Right atrium auricular region (tissue), 2 donors: ENCODE measurements around the gene SCAI. TPM values are rescaled to one million over a fixed set of nuclear protein-coding genes. Genes with fewer than 3 reads are reported as not detected.
"Not testable (repeated sequence)": the region's sequence is repeated elsewhere in the genome, so short reads cannot be mapped to it uniquely, and the experiment has no call there.

ENCODE experiments used
- DNase-seq: peaks from one replicate; pipeline ENCODE4 v3.0.0-alpha.2; 2019; ENCODE audit warnings: low spot score
- H3K27ac ChIP-seq, 2 donors: fragments of 200-600 bp; sonication (generic); 1 replicate in 1 of 2; 2 replicates in 1 of 2; pipeline ENCODE4 v1.5.1; 2016 to 2019
- H3K27me3 ChIP-seq, 2 donors: fragments of 200-600 bp; sonication (generic); one replicate each; pipeline versions ENCODE4 v1.5.1 to v1.6.0; 2017 to 2019
- H3K36me3 ChIP-seq: fragments of 200-600 bp; sonication (generic); one replicate; pipeline ENCODE4 v1.5.1; 2016
- H3K4me1 ChIP-seq, 2 donors: fragments of 200-600 bp; sonication (generic); one replicate each; pipeline versions ENCODE4 v1.5.1 to v1.6.0; 2017 to 2019
- H3K4me3 ChIP-seq, 2 donors: fragments of 200-600 bp; sonication (generic); 1 replicate in 1 of 2; 2 replicates in 1 of 2; pipeline ENCODE4 v1.5.1; 2017 to 2019; ENCODE audit warnings: mild to moderate bottlenecking in 1 of 2, moderate library complexity in 1 of 2
- H3K9me3 ChIP-seq, 2 donors: fragments of 200-600 bp; sonication (generic); one replicate each; pipeline ENCODE4 v1.5.1; 2019
- total RNA-seq, 2 donors: library from RNA; depleted of rRNA; stranded (reverse); fragments of >200 nt; gene quantifications; one replicate each; pipeline ENCODE4 v1.1.0, GENCODE V29; 2016
- TF ChIP-seq, protein P1 (sequence below), 2 donors: fragments of 200-600 bp; sonication (generic); IDR thresholded peaks; one replicate each; pipeline ENCODE4 v1.5.1; 2019; ENCODE audit warnings: antibody characterized with exemption in 2 of 2

Gene SCAI
- total RNA-seq, 2 donors from 2014 or later: 4.0 to 5.3 TPM

DNA sequence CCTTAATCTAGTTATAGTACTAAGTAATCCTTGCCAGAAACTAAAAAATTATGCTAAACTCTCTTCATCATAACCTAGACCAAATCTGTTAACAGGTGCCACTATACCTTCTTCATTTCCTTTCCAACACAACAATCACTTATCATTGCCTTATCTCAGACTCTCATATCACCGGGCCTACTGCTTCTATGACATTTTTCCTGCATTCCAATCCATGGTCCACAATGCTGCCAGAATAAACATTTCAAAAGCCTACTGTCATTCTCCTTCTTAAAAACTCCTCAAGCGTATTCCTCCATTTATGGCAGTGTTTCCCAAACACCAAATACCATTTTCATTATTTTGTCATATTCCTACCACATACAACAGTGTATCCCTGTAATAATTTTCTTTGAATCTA, 39.7 kb upstream of the SCAI start:
- Histone ChIP-seq H3K4me3 (no peak overlapping the region), H3K27me3 (no peaks in the 10 kb centered on the region)

GRCh38 chr9:125181756-125182155, 38.4 kb upstream of the SCAI start:
- Histone ChIP-seq H3K4me1 (peaks cover 0 to 46% of the 10 kb centered on the region in 2 donors), H3K27ac (peak overlapping the region in 1 of 2 donors; percentile 57)
- H3K27me3 ChIP-seq, H3K4me3 ChIP-seq, H3K36me3 ChIP-seq, DNase-seq, H3K9me3 ChIP-seq: not testable (repeated sequence)

More for the DNA sequence above, 39.7 kb upstream of the SCAI start:
- H3K9me3 ChIP-seq: no peaks in the 10 kb centered on the region
- no peak for DNase-seq
- H3K27ac ChIP-seq: peak overlapping the region in 1 of 2 donors; percentile 57
- TF ChIP-seq, protein P1, sequence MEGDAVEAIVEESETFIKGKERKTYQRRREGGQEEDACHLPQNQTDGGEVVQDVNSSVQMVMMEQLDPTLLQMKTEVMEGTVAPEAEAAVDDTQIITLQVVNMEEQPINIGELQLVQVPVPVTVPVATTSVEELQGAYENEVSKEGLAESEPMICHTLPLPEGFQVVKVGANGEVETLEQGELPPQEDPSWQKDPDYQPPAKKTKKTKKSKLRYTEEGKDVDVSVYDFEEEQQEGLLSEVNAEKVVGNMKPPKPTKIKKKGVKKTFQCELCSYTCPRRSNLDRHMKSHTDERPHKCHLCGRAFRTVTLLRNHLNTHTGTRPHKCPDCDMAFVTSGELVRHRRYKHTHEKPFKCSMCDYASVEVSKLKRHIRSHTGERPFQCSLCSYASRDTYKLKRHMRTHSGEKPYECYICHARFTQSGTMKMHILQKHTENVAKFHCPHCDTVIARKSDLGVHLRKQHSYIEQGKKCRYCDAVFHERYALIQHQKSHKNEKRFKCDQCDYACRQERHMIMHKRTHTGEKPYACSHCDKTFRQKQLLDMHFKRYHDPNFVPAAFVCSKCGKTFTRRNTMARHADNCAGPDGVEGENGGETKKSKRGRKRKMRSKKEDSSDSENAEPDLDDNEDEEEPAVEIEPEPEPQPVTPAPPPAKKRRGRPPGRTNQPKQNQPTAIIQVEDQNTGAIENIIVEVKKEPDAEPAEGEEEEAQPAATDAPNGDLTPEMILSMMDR (IDR thresholded peaks at IDR 0.05): no peak
- no peaks in the 10 kb centered on the region for H3K36me3 ChIP-seq
- H3K4me1 ChIP-seq: peaks cover 0 to 59% of the 10 kb centered on the region in 2 donors

DNA sequence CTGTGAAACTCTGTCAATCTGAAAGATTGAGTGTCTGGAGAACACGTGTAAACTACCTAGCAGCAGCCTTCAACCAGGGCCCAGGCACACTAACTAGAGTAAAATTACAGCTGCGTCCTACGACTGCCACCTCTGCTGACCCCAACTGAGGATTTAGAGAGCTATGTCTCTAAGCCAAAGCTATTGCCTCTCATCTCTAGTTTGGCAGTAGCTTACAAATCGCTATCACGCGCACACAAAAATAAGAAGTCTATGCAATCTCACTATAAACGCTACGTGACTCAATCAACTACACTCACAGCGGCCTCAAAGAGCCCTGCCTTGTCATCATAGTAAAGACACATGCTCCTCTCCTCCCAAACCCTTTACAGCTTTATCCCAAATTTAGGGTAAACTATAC, 37.5 kb upstream of the SCAI start:
- Histone ChIP-seq H3K9me3 (no peaks in the 10 kb centered on the region), H3K27ac (peak overlapping the region; percentile 57), H3K36me3 (no peaks in the 10 kb centered on the region), H3K4me3 (no peak overlapping the region), H3K27me3 (no peaks in the 10 kb centered on the region), H3K4me1 (peaks cover 0 to 45% of the 10 kb centered on the region in 2 donors)
- no peak for DNase-seq
- TF ChIP-seq, protein P1 (IDR thresholded peaks at IDR 0.05): no peak

DNA sequence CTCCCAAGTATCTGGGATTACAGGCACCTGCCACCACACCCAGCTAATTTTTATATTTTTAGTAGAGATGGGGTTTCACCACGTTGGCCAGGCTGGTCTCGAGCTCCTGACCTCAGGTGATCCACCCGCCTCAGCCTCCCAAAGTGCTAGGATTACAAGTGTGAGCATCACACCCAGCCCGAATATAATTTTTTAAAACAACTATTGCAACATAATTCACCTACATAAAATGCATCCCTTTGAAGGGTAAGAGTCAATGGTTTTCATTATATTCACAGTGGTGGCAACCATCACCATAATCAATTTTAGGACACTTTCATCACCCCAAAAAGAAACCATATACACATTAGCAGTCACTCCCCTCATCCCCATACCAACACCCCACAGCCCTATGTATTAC, 36.4 kb upstream of the SCAI start:
- not testable (repeated sequence) for DNase-seq, H3K4me3 ChIP-seq, H3K36me3 ChIP-seq, H3K9me3 ChIP-seq, H3K27me3 ChIP-seq, H3K27ac ChIP-seq
- peaks cover 0 to 40% of the 10 kb centered on the region in 2 donors for H3K4me1 ChIP-seq

DNA sequence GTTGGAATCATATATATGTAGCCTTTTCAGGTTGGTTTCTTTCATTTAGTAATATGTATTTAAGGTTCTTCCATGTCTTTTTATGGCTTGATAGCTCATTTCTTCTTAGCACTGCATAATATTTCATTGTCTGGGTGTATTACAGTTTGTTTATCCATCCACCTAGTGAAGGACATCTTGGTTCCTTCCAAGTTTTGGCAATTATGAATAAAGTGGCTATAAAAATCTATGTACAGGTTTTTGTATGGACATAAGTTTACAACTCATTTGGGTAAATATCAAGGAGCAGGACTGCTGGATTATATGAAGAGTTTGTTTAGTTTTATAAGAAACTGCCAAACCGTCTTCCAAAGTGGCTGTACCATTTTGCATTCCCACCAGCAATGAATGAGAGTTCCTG, 34.6 kb upstream of the SCAI start:
- peaks cover 0 to 29% of the 10 kb centered on the region in 2 donors for H3K4me1 ChIP-seq
- no peaks in the 10 kb centered on the region for H3K27me3 ChIP-seq
- no peak overlapping the region for H3K27ac ChIP-seq

DNA sequence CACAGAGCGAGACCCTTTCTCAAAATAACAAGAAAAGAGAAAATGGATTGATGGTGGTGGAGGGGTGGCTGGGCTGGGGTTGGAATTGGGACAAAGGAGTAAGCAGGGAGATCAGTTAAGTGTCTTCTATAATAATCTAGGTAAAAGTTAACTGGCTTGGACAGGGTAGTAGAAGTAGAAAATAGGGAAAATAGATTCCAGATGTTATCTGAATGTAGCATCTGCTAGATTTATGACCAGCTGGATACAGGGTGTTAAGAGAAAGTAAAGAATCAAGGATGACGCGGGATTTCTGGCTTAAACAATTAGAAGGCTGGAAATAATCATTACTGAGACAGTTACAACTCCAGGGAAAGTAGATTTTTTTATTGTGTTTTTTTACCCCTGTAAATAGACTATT, 33.3 kb upstream of the SCAI start:
- DNase-seq: no peak
- Histone ChIP-seq H3K27me3 (no peaks in the 10 kb centered on the region), H3K4me3 (no peak overlapping the region), H3K36me3 (no peaks in the 10 kb centered on the region), H3K27ac (no peak overlapping the region), H3K9me3 (no peaks in the 10 kb centered on the region), H3K4me1 (peaks cover 0 to 36% of the 10 kb centered on the region in 2 donors)
- TF ChIP-seq, protein P1 (IDR thresholded peaks at IDR 0.05): no peak

More for the DNA sequence above, 34.6 kb upstream of the SCAI start:
- TF ChIP-seq, protein P1 (IDR thresholded peaks at IDR 0.05): no peak
- no peaks in the 10 kb centered on the region for H3K9me3 ChIP-seq
- no peak for DNase-seq
- no peaks in the 10 kb centered on the region for H3K36me3 ChIP-seq
- H3K4me3 ChIP-seq: no peak overlapping the region

DNA sequence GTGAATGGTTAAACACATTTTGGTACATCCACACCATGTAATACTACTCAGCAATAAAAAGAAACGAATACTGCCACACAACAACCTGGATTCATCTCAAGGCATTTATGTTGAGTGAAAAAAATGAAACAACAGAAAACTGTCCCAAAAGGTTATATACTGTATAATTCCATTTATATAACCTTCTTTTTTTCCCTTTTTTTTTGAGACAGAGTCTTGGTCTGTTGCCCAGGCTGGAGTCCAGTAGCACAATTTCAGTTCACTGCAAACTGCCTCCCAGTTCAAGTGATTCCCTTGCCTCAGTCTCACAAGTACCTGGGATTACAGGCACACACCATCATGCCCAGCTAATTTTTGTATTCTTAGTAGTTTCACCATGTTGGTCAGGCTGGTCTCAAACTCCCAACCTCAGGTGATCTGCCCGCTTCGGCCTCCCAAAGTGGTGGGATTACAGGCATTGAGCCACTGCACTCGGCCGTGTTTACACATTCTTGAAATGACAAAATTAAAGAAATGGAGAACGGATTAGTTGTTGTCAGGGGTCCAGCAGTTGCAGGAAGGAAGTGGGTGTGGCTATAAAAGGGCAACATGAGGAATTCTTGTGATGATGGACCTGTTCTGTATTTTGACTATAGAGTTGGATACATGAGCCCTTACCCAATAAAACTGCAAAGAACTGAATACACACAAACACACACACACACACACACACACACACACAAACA, 28.9 kb upstream of the SCAI start:
- no peak overlapping the region for H3K4me3 ChIP-seq
- TF ChIP-seq, protein P1 (IDR thresholded peaks at IDR 0.05): no peak
- no peaks in the 10 kb centered on the region for H3K9me3 ChIP-seq
- DNase-seq: no peak
- H3K27me3 ChIP-seq: no peaks in the 10 kb centered on the region
- H3K36me3 ChIP-seq: peaks cover 15% of the 10 kb centered on the region
- peaks cover 0 to 21% of the 10 kb centered on the region in 2 donors for H3K4me1 ChIP-seq
- no peak overlapping the region for H3K27ac ChIP-seq
